Left ventricle myocardium superior (tissue), 1 donor: ENCODE data around the gene KARS1. TPM values are rescaled to one million over a fixed set of nuclear protein-coding genes. Genes with fewer than 3 reads are reported as not detected.
"Not testable (repeated sequence)": the region's sequence is repeated elsewhere in the genome, so short reads cannot be mapped to it uniquely, and the experiment has no call there.

Experiments used
- ATAC-seq: fragments of 200-7000 bp; cut with Tn5 transposase; one replicate; pipeline ENCODE4 v1.9.1; 2020; ENCODE audit warnings: mild to moderate bottlenecking, moderate library complexity
- DNase-seq: peaks from one replicate; pipeline ENCODE4 v3.0.0-alpha.2; 2020
- intact Hi-C: fragments of 100-400 bp; cut with micrococcal nuclease; formaldehyde crosslinking; loops from one replicate; pipeline ENCODE4 v1.11.0; 2022
- total RNA-seq: library from RNA; stranded (reverse); fragmentation: NEBNext Ultra II Directional; extraction: Animal tissue kit (Norgen Biotek cat#: 25700); gene quantifications from one replicate; pipeline ENCODE4 v1.2.1, GENCODE V29; 2021
- donor health status: DM: no; HTN: yes; CAD: no; lungs with severe emphysema.

Gene KARS1
- total RNA-seq, 1 donor from 2014 or later: 152 TPM

DNA sequence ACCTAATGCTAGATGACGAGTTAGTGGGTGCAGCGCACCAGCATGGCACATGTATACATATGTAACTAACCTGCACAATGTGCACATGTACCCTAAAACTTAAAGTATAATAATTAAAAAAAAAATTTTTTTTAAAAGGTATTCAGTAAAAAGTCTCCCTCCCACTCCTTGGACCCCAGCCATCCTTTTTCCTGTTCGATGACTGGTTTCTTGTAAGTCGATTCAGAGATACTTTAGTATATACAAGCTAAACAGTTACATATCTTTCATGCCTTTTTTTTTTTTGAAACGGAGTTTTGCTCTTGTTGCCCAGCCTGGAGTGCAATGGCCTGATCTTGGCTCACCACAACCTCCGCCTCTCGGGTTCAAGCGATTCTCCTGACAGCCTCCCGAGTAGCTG is 55.5 kb downstream of the KARS1 start:
- intact Hi-C loops, DNase-seq, ATAC-seq: not testable (repeated sequence)

- intact Hi-C loops: no loop called here
- ATAC-seq (peak; percentile 92), DNase-seq (peak; percentile 68)
Measured at GRCh38 chr16:75590920-75591843, 56.3 kb downstream of the KARS1 start.

- intact Hi-C loops: no loop called here
- DNase-seq: peak; percentile 69
Measured at GRCh38 chr16:75589306-75589705, 58.2 kb downstream of the KARS1 start.

GRCh38 chr16:75588716-75589115 is 58.7 kb downstream of the KARS1 start:
- ATAC-seq: no peak
- no peak for DNase-seq
- intact Hi-C loops: no loop called here

More at GRCh38 chr16:75589306-75589705, 58.2 kb downstream of the KARS1 start:
- peak; percentile 72 for ATAC-seq

GRCh38 chr16:75584108-75584507 is 63.4 kb downstream of the KARS1 start:
- DNase-seq (no peak), ATAC-seq (no peak)
- intact Hi-C loops: no loop called here

DNA sequence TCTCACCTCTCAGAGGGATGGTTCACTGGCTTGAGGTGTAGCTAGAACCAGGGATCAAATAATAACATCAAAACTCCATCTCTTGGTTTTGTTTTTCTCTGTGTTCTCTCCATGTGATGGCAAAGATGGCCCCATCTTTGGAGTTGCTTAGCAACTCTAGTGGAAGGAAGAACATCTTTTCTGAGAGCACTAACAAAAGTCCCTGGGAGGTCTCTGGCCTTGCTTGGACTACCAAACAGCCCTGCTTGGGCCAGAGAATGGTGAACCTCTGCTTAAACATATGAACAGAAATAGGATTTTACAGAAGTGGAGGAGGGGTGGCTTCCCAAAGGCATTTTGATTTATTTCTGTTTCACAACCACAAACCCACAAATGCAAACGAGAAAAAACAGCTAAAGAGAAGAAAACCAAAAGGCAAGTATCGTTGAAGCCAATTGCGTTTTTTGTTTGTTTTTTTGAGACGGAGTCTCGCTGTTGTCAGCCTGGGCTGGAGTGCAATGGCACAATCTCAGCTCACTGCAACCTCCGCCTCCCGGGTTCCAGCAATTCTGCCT is 68.1 kb downstream of the KARS1 start:
- DNase-seq (no peak), ATAC-seq (no peak)
- intact Hi-C loops: no loop called here

DNA sequence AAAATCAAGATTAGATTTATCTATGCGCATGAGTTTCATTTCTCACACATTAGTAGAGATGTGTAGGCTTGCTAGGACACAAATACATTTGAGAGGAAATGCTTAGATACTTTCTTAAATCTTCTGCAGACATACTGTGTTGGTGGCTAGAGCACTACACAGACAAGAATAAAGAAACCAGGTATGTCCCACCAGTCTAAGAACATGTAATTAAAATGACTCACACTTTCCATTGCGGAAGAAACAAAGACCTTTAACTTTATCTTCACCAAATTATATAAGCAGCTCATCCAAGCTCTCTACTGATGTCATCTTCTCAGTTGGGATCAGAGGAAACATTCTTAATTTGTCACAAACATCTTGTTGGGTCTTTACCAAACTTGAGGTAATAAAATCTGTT is 68.7 kb downstream of the KARS1 start:
- no peak for DNase-seq
- intact Hi-C loops: no loop called here
- ATAC-seq: no peak

- intact Hi-C loops: no loop called here
- DNase-seq (no peak), ATAC-seq (no peak)
Measured at GRCh38 chr16:75578212-75578611, 69.3 kb downstream of the KARS1 start.

Other genes starting within 250 kb of the KARS1 start
- 24.7 TPM for gene CFDP1, start 214.2 kb downstream of the KARS1 start, total RNA-seq
- gene TMEM170A, start 183.0 kb downstream of the KARS1 start, total RNA-seq: 8.6 TPM
- 0.27 TPM for gene CHST6, start 152.2 kb downstream of the KARS1 start, total RNA-seq
- gene CHST5, start 111.6 kb downstream of the KARS1 start, total RNA-seq: 0.07 TPM
- 4.6 TPM for gene TMEM231, start 91.4 kb downstream of the KARS1 start, total RNA-seq
- gene GABARAPL2, start 81.3 kb downstream of the KARS1 start, total RNA-seq: 245 TPM
- 19.0 TPM for gene ADAT1, start 24.4 kb downstream of the KARS1 start, total RNA-seq
- gene TERF2IP, start 108 bp upstream of the KARS1 start, total RNA-seq: 56.2 TPM
- gene CPHXL2, start 29.3 kb upstream of the KARS1 start, total RNA-seq: not detected
- gene DUXB, start 53.8 kb upstream of the KARS1 start, total RNA-seq: not detected
- gene CPHXL, start 78.8 kb upstream of the KARS1 start, total RNA-seq: not detected